Cardiac muscle cell (in vitro differentiated cells and primary cell): ENCODE data around the gene AP3S1. TPM values are rescaled to one million over a fixed set of nuclear protein-coding genes. Genes with fewer than 3 reads are reported as not detected.
A peak's percentile ranks its signal among the peaks of the same experiment; 100 is the strongest.

Source experiments
- DNase-seq, 2 donors: peaks; one replicate each; pipeline versions ENCODE4 v3.0.0 to v3.0.0-alpha.2; 2010 to 2017; ENCODE audit warnings: low read depth in 1 of 2, low spot score in 1 of 2
- H3K27ac ChIP-seq: fragments of 200-600 bp; sonication (generic); 2 replicates; pipeline ENCODE4 v1.5.1; 2016
- H3K27me3 ChIP-seq: fragments of 200-600 bp; sonication (generic); 2 replicates; pipeline ENCODE4 v1.6.0; 2016; ENCODE audit warnings: control low read depth
- H3K36me3 ChIP-seq: fragments of 200-600 bp; sonication (generic); 2 replicates; pipeline ENCODE4 v1.5.1; 2016; ENCODE audit warnings: control low read depth
- H3K4me1 ChIP-seq: fragments of 200-600 bp; sonication (generic); 2 replicates; pipeline ENCODE4 v1.8.1; 2017; ENCODE audit warnings: low read depth, mild to moderate bottlenecking, mixed run types
- H3K4me3 ChIP-seq: fragments of 200-600 bp; sonication (generic); 2 replicates; pipeline ENCODE4 v1.5.1; 2016; ENCODE audit warnings: mild to moderate bottlenecking
- H3K9me3 ChIP-seq: fragments of 200-600 bp; sonication (generic); 2 replicates; pipeline ENCODE4 v1.5.1; 2017; ENCODE audit warnings: low read depth, mild to moderate bottlenecking, control low read depth
- polyA plus RNA-seq: library from polyadenylated mRNA; unstranded; fragments of >200 nt; fragmentation: Nextera tagmentation; extraction: Ambion mirVana; gene quantifications from 2 replicates; pipeline ENCODE4 v1.2.1, GENCODE V29; 2016
- total RNA-seq: library from RNA; depleted of rRNA; stranded (reverse); fragments of >200 nt; gene quantifications from 2 replicates; pipeline ENCODE4 v1.2.3, GENCODE V29; 2016
- TF ChIP-seq, protein P1 (sequence below): IDR thresholded peaks from 2 replicates; pipeline ENCODE4 v1.5.1; 2012; ENCODE audit warnings: low read depth, mild to moderate bottlenecking, low read length

AP3S1 gene
- total and polyA plus RNA-seq, 2 experiments from 2014 or later: 62.5 to 86.6 TPM

DNA sequence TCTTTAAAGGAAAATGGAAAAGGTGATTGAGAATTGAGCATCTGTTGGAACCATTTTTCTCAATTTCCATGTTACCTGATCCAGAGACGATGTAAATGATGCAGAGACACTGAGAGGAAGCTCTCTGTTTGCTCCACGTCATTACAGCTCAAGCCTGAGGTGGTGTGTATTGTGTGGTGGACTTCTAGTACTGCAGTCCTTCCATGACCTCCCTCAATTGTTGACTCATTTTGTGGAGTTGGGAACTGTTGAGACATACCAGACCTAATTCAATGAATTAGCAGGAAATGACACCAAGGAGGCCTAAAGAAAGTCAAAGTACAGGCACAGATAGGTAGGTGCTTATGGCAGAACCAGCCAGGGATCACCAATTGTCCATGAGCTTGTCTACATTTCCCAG is 104.9 kb downstream of the AP3S1 start:
- Histone ChIP-seq H3K4me3 (no peak overlapping the region), H3K4me1 (no peaks in the 10 kb centered on the region), H3K27me3 (no peaks in the 10 kb centered on the region), H3K36me3 (no peaks in the 10 kb centered on the region), H3K9me3 (no peaks in the 10 kb centered on the region), H3K27ac (no peak overlapping the region)
- TF ChIP-seq, protein P1, sequence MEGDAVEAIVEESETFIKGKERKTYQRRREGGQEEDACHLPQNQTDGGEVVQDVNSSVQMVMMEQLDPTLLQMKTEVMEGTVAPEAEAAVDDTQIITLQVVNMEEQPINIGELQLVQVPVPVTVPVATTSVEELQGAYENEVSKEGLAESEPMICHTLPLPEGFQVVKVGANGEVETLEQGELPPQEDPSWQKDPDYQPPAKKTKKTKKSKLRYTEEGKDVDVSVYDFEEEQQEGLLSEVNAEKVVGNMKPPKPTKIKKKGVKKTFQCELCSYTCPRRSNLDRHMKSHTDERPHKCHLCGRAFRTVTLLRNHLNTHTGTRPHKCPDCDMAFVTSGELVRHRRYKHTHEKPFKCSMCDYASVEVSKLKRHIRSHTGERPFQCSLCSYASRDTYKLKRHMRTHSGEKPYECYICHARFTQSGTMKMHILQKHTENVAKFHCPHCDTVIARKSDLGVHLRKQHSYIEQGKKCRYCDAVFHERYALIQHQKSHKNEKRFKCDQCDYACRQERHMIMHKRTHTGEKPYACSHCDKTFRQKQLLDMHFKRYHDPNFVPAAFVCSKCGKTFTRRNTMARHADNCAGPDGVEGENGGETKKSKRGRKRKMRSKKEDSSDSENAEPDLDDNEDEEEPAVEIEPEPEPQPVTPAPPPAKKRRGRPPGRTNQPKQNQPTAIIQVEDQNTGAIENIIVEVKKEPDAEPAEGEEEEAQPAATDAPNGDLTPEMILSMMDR: no peak
- peak in 1 of 2 donors; percentile 37 for DNase-seq

DNA sequence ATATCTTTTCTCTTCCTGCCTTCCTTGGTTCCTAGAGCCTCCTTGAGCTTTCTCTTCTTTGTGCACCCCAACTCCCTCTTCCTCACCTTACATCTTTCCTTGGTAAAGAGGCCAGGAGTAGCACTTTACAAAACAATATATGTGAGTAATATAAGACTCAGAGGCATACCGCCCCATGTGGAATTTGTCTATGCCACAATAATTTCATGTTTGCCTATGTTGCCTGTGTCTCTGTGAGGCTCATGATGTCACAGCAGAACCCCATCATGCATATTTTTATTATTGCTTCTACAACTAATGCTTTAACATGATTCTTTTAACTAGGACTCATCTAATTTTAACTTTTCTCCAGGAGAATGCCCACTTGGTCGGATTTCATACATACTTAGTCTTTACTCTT is 105.5 kb downstream of the AP3S1 start:
- H3K27me3 ChIP-seq: no peaks in the 10 kb centered on the region
- no peak overlapping the region for H3K4me3 ChIP-seq
- no peak for DNase-seq
- H3K9me3 ChIP-seq: no peaks in the 10 kb centered on the region
- H3K27ac ChIP-seq: no peak overlapping the region
- TF ChIP-seq, protein P1: no peak
- no peaks in the 10 kb centered on the region for H3K36me3 ChIP-seq
- no peaks in the 10 kb centered on the region for H3K4me1 ChIP-seq

DNA sequence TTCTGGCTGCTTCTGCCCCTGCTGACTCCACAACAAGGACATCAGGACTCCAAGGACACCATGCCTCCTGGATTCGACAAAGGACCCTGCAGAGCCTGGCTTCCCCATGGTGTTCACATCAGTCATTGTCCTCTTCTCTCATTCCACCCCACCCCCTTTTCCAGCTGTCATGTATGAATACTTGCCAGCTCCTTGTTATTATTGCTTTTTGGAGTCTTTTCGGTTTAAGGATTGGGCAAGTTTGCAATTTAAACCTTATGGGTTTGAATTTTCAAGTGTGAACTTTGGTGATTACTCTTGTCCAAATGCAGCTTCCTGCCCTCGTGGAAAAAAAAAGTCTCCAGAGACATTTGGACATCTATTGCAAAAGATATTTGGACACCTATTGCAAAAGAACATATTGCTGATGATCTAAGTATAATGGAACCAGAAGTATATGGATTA is 106.4 kb downstream of the AP3S1 start:
- Histone ChIP-seq H3K4me3 (no peak overlapping the region), H3K4me1 (no peaks in the 10 kb centered on the region), H3K27me3 (no peaks in the 10 kb centered on the region), H3K27ac (no peak overlapping the region), H3K36me3 (no peaks in the 10 kb centered on the region), H3K9me3 (no peaks in the 10 kb centered on the region)
- peak in 1 of 2 donors; percentile 55 for DNase-seq
- TF ChIP-seq, protein P1: no peak

DNA sequence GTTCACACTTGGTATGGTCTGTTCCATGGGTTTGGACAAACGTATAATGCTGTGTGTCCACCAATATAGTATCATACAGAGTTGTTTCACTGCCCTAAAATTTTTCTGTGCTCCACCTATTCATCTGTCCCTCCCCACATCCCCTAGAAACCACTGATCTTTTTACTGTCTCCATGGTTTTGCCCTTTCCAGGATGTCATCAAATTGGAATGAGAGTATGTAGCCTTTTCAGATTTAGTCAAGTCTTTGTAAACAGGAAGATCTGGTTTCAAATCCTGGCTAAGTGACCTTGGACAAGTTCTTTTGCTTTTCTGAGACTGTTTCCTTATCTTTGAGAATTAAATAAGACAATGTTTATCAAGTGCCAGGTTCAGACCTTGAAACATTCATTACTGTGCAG is 107.4 kb downstream of the AP3S1 start:
- no peaks in the 10 kb centered on the region for H3K4me1 ChIP-seq
- DNase-seq: no peak

DNA sequence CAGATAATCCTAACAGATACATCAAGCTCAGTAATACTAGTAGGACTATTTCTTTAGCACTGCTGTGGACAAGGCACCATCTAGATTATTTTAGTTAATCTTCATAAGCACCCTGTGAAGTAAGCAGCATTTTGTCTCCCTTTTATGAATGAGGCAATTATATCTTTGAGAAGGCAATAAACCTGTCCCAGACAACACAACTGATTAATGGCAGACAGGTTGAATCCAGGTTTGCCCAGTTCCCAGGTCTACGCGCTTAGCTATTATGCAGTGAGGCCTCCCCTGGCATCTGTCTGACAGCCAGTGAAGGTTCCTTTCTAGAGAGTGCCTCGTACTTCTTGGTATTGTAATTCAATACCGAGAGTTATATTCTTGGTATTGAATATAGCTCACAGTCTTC is 110.9 kb downstream of the AP3S1 start:
- no peak for DNase-seq
- no peaks in the 10 kb centered on the region for H3K36me3 ChIP-seq
- TF ChIP-seq, protein P1: no peak
- peaks cover 2% of the 10 kb centered on the region for H3K27me3 ChIP-seq
- no peaks in the 10 kb centered on the region for H3K4me1 ChIP-seq
- no peak overlapping the region for H3K4me3 ChIP-seq
- no peaks in the 10 kb centered on the region for H3K9me3 ChIP-seq
- no peak overlapping the region for H3K27ac ChIP-seq

More for the DNA sequence above, 107.4 kb downstream of the AP3S1 start:
- no peaks in the 10 kb centered on the region for H3K36me3 ChIP-seq
- H3K27ac ChIP-seq: no peak overlapping the region
- H3K9me3 ChIP-seq: no peaks in the 10 kb centered on the region
- H3K4me3 ChIP-seq: no peak overlapping the region
- no peaks in the 10 kb centered on the region for H3K27me3 ChIP-seq
- TF ChIP-seq, protein P1: no peak

DNA sequence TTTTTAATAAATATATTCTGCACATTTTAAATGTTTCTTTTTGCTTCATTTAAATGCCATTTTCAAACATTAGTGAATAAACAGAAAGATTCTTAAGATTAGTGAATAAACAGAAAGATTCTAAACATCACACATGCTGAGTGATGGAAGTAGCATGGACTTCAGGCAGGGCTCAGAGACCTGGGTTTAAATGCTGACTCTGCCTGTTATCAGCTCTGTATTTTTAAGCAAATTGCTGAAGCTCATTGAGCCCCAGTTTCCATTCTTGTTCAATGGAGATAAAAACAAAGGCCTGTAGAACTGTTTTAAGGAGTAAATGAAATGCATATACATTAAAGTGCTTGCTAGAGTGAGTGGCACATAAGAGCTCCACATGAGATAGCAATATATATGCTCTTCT is 112.4 kb downstream of the AP3S1 start:
- H3K4me3 ChIP-seq: no peak overlapping the region

More for the DNA sequence above, 112.4 kb downstream of the AP3S1 start:
- Histone ChIP-seq H3K4me1 (no peaks in the 10 kb centered on the region), H3K27ac (no peak overlapping the region), H3K36me3 (no peaks in the 10 kb centered on the region), H3K27me3 (peaks cover 17% of the 10 kb centered on the region), H3K9me3 (no peaks in the 10 kb centered on the region)
- DNase-seq: no peak
- TF ChIP-seq, protein P1: no peak
